Measurements from ENCODE around the gene MALRD1. TPM values are rescaled to one million over a fixed set of nuclear protein-coding genes. Genes with fewer than 3 reads are reported as not detected.
"Not testable (repeated sequence)": the region's sequence is repeated elsewhere in the genome, so short reads cannot be mapped to it uniquely, and the experiment has no call there.

The MALRD1 gene
- total RNA-seq, 4 donors from 2014 or later: 0.50 to 2.8 (median 1.6) TPM

DNA sequence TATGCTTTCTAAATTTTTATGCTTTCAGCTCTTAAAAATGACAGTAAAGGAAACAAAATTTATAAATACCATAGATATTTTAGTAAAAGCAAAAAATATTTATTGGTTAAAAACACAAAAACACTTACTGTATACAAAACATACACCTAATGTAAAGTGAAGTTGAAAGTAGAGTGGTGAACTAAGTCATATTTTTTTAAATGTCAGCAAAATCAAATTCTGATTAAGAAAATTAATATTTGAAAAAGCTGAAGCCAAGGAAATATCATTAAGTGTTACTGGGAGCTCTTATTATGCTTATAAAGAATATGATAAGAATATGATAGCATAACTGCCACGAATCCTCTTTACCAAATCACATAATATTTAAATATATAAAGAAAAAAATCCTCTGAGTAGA lies 702.4 kb downstream of the MALRD1 start:
- TF ChIP-seq EP300 (IDR thresholded peaks at IDR 0.05): no peak
- no peak for TF ChIP-seq CTCF (IDR thresholded peaks at IDR 0.05)
- WGBS, 2 donors (ENCODE audit: low coverage in 1 of 2): 76 to 82% methylated on average over 1 of the region's 1 CpG
- no peak overlapping the region for H3K27ac ChIP-seq
- H3K4me3 ChIP-seq: no peak overlapping the region
- ATAC-seq: no peak
- H3K4me1 ChIP-seq: no peaks in the 10 kb centered on the region
- peaks cover 0 to 3% (median 0%) of the 10 kb centered on the region in 3 donors for H3K9me3 ChIP-seq
- H3K36me3 ChIP-seq: no peaks in the 10 kb centered on the region
- no peaks in the 10 kb centered on the region for H3K27me3 ChIP-seq

DNA sequence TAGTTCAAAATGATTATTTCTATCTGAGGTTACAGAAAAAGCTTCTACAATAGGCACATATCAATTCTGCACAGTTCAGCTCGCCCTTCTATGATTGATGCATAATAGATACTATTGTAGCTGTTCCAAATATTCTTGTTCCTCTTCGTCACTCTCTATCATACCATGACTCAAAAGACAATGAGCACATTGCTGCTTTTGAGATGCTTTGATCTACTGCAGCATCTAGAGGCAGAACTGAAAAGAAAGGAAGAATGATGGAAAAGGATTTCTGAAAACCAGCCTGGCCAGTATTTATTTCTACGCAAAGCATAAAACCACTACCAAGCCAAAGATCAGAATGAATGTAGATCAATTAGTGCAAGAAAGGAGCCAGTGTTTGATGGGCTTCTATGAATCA lies 708.3 kb downstream of the MALRD1 start:
- no peaks in the 10 kb centered on the region for H3K9me3 ChIP-seq
- ATAC-seq: no peak
- H3K4me1 ChIP-seq: no peaks in the 10 kb centered on the region
- H3K4me3 ChIP-seq: no peak overlapping the region
- H3K36me3 ChIP-seq: no peaks in the 10 kb centered on the region
- TF ChIP-seq EP300 (IDR thresholded peaks at IDR 0.05): no peak
- no peak for TF ChIP-seq CTCF (IDR thresholded peaks at IDR 0.05)
- H3K27ac ChIP-seq: no peak overlapping the region
- WGBS, 2 donors (ENCODE audit: low coverage in 1 of 2): 63 to 72% methylated on average over 3 of the region's 3 CpGs
- no peaks in the 10 kb centered on the region for H3K27me3 ChIP-seq

DNA sequence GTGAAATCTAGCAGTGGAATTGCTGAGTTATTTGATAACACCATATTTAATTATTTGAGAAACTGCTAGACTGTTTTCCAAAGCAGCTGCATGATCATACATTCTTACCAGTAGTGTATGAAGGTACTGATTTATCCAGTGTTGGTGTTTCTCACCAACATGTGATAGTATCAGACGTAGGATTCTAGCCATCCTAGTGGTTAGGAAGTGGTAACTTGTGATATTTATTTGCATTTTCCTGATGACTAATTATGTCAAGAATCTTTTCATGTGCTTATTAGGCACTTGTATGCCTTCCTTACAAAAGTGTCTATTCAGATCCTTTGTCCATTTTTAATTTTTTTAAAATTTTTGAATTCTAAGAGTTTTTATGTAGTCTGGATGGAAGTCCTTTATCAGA lies 713.4 kb downstream of the MALRD1 start:
- Histone ChIP-seq H3K9me3 (no peaks in the 10 kb centered on the region), H3K4me1 (no peaks in the 10 kb centered on the region), H3K36me3 (no peaks in the 10 kb centered on the region), H3K27me3 (no peaks in the 10 kb centered on the region), H3K27ac (no peak overlapping the region), H3K4me3 (no peak overlapping the region)
- 82% methylated on average over 1 of the region's 1 CpG for whole genome bisulfite sequencing, 2 donors (ENCODE audit: low coverage in 1 of 2)
- no peak for ATAC-seq
- TF ChIP-seq POLR2A (IDR thresholded peaks at IDR 0.05): no peak
- no peak for TF ChIP-seq CTCF (IDR thresholded peaks at IDR 0.05)
- no peak for TF ChIP-seq POLR2AphosphoS5 (IDR thresholded peaks at IDR 0.05)
- no peak for TF ChIP-seq EP300 (IDR thresholded peaks at IDR 0.05)

DNA sequence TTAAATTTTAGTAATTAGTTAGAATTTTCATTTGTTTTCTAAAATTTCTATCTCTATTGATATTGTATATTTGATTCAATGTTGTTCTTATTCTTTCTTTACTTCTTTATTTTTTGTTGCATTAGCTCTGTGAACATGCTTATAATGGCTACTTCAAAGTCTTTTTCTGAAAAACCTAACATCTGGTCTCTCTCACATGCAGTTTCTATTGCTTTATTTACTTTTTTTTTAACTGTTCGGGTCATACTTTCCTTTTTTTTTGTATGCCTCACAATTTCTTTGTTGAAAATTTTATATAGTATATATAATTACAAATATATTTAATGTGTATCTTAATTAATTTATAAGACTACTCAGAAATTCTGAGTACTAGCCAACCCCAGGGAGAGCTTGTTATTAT lies 715.5 kb downstream of the MALRD1 start:
- WGBS, 2 donors (ENCODE audit: low coverage in 1 of 2): 67 to 100% methylated on average over 1 of the region's 1 CpG

DNA sequence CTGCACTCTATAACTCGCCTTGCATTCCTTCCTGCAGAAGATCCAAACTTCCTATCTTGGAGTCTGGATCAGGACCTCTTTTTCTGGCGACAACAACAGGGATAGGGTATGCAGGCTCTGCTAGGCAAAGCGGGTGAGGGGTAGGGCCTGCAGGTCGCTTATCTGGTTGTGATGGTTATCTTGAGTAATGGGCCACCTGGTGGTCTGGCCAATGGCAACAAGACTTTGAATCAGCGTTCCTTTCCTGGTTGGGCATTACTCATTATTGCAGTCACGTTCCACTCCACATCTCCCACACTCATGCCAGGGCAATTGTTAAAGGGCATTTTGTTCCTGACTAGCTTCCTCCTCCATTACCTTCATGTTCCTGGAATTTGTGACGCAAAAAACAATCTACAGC lies 719.3 kb downstream of the MALRD1 start:
- no peaks in the 10 kb centered on the region for H3K36me3 ChIP-seq
- no peaks in the 10 kb centered on the region for H3K9me3 ChIP-seq
- no peaks in the 10 kb centered on the region for H3K27me3 ChIP-seq
- no peak for ATAC-seq
- TF ChIP-seq CTCF (IDR thresholded peaks at IDR 0.05): no peak
- TF ChIP-seq POLR2AphosphoS5 (IDR thresholded peaks at IDR 0.05): no peak
- no peak for TF ChIP-seq POLR2A (IDR thresholded peaks at IDR 0.05)
- TF ChIP-seq EP300 (IDR thresholded peaks at IDR 0.05): no peak
- no peak overlapping the region for H3K4me3 ChIP-seq
- no peaks in the 10 kb centered on the region for H3K4me1 ChIP-seq
- no peak overlapping the region for H3K27ac ChIP-seq
- WGBS, 2 donors (ENCODE audit: low coverage in 1 of 2): 50 to 55% methylated on average over 2 to 7 of the region's 7 CpGs

More for the DNA sequence above, 715.5 kb downstream of the MALRD1 start:
- Histone ChIP-seq H3K4me3 (no peak overlapping the region), H3K36me3 (no peaks in the 10 kb centered on the region), H3K27ac (no peak overlapping the region), H3K9me3 (no peaks in the 10 kb centered on the region), H3K27me3 (no peaks in the 10 kb centered on the region), H3K4me1 (no peaks in the 10 kb centered on the region)
- TF ChIP-seq POLR2AphosphoS5 (IDR thresholded peaks at IDR 0.05) (no peak), EP300 (IDR thresholded peaks at IDR 0.05) (no peak), POLR2A (IDR thresholded peaks at IDR 0.05) (no peak), CTCF (IDR thresholded peaks at IDR 0.05) (no peak)
- ATAC-seq: no peak

DNA sequence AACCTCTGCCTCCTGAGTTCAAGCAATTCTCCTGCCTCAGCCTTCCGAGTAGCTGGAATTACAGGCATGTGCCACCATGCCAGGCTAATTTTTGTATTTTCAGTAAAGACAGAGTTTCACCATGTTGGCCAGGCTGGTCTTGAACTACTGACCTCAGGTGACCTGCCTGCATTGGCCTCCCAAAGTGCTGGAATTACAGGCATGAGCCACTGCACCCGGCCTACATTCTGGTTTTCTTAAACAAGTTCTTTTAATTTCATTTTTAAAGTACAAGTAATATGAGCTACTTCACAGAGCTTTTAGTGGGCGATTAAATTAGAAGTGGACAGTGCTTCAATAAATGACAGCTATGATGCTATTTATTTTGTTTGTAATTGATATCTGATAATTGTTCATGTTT lies 721.2 kb downstream of the MALRD1 start:
- H3K27ac ChIP-seq: not testable (repeated sequence)
- 63 to 70% methylated on average over 3 of the region's 3 CpGs for whole genome bisulfite sequencing, 2 donors (ENCODE audit: low coverage in 1 of 2)

More for the DNA sequence above, 721.2 kb downstream of the MALRD1 start:
- H3K27me3 ChIP-seq, H3K9me3 ChIP-seq, H3K4me1 ChIP-seq, H3K4me3 ChIP-seq, H3K36me3 ChIP-seq, ATAC-seq: not testable (repeated sequence)
